ENCODE data around the gene RCE1. TPM values are rescaled to one million over a fixed set of nuclear protein-coding genes. Genes with fewer than 3 reads are reported as not detected.

Gene RCE1
- total RNA-seq, 4 donors from 2014 or later: 6.6 to 11.8 (median 8.3) TPM

- intact Hi-C loops (cut with DNase I; ENCODE audit: low total_unique reads) (no loop called here), in situ Hi-C loops (cut with MboI; ENCODE audit: low sequenced_read_pairs in 4 of 4) (no loop called here)
- ATAC-seq: no peak
- Histone ChIP-seq H3K27me3 (no peaks in the 10 kb centered on the region), H3K36me3 (peaks cover 0 to 9% of the 10 kb centered on the region in 2 donors), H3K27ac (no peak overlapping the region), H3K4me1 (no peaks in the 10 kb centered on the region), H3K9me3 (no peaks in the 10 kb centered on the region), H3K4me3 (no peak overlapping the region)
- TF ChIP-seq CTCF (IDR thresholded peaks at IDR 0.05 in 4 of 5, conservative IDR thresholded peaks at IDR 0.05 in 1 of 5) (no peak), POLR2A (IDR thresholded peaks at IDR 0.05) (no peak)
- no peak for DNase-seq
Observed at GRCh38 chr11:66866511-66866986, 23.3 kb downstream of the RCE1 start.

- no peak overlapping the region for H3K4me3 ChIP-seq
- peaks cover 0 to 9% of the 10 kb centered on the region in 2 donors for H3K36me3 ChIP-seq
- H3K4me1 ChIP-seq: no peaks in the 10 kb centered on the region
- no peak overlapping the region for H3K27ac ChIP-seq
- no peak for DNase-seq
- intact Hi-C loops (cut with DNase I; ENCODE audit: low total_unique reads): no loop called here
- no peaks in the 10 kb centered on the region for H3K9me3 ChIP-seq
- in situ Hi-C loops (cut with MboI; ENCODE audit: low sequenced_read_pairs in 4 of 4): no loop called here
- ATAC-seq: no peak
- H3K27me3 ChIP-seq: no peaks in the 10 kb centered on the region
- TF ChIP-seq POLR2A (IDR thresholded peaks at IDR 0.05) (no peak), CTCF (IDR thresholded peaks at IDR 0.05 in 4 of 5, conservative IDR thresholded peaks at IDR 0.05 in 1 of 5) (no peak)
Observed at GRCh38 chr11:66867425-66868040, 24.3 kb downstream of the RCE1 start.

- Histone ChIP-seq H3K4me1 (no peaks in the 10 kb centered on the region), H3K36me3 (peaks cover 0 to 9% of the 10 kb centered on the region in 2 donors), H3K9me3 (no peaks in the 10 kb centered on the region), H3K4me3 (no peak overlapping the region), H3K27me3 (no peaks in the 10 kb centered on the region), H3K27ac (no peak overlapping the region)
- no peak for TF ChIP-seq CTCF (IDR thresholded peaks at IDR 0.05 in 4 of 5, conservative IDR thresholded peaks at IDR 0.05 in 1 of 5)
- no peak for TF ChIP-seq POLR2A (IDR thresholded peaks at IDR 0.05)
- ATAC-seq (no peak), DNase-seq (no peak)
- in situ Hi-C loops (cut with MboI; ENCODE audit: low sequenced_read_pairs in 4 of 4) (no loop called here), intact Hi-C loops (cut with DNase I; ENCODE audit: low total_unique reads) (no loop called here)
Observed at GRCh38 chr11:66868082-66868725, 25.0 kb downstream of the RCE1 start.

GRCh38 chr11:66868726-66869566, 25.7 kb downstream of the RCE1 start:
- Histone ChIP-seq H3K4me1 (no peaks in the 10 kb centered on the region), H3K27ac (no peak overlapping the region), H3K9me3 (no peaks in the 10 kb centered on the region), H3K4me3 (no peak overlapping the region), H3K27me3 (no peaks in the 10 kb centered on the region), H3K36me3 (peaks cover 0 to 9% of the 10 kb centered on the region in 2 donors)
- intact Hi-C loops (cut with DNase I; ENCODE audit: low total_unique reads): no loop called here
- no peak for TF ChIP-seq POLR2A (IDR thresholded peaks at IDR 0.05)
- no peak for TF ChIP-seq CTCF (IDR thresholded peaks at IDR 0.05 in 4 of 5, conservative IDR thresholded peaks at IDR 0.05 in 1 of 5)
- no peak for ATAC-seq
- in situ Hi-C loops (cut with MboI; ENCODE audit: low sequenced_read_pairs in 4 of 4): no loop called here
- no peak for DNase-seq
